Renal pelvis (tissue), 4 donors: ENCODE data around the gene CCDC28B. TPM values are rescaled to one million over a fixed set of nuclear protein-coding genes. Genes with fewer than 3 reads are reported as not detected.
A peak's percentile ranks its signal among the peaks of the same experiment; 100 is the strongest.

ENCODE experiments used
- DNase-seq: peaks from one replicate; pipeline ENCODE4 v3.0.0-alpha.2; 2013
- polyA plus RNA-seq, 3 donors: library from polyadenylated mRNA; unstranded; fragments of 120-200 nt; gene quantifications; one replicate each; pipeline ENCODE4 v1.2.1, GENCODE V29; 2013; ENCODE audit not compliant: insufficient read length in 3 of 3

The CCDC28B gene
- polyA plus RNA-seq, 3 donors = 26.7 to 29.5 (median 27.1) TPM

- peak; percentile 49 for DNase-seq
These were observed 49.6 kb downstream of the CCDC28B start for GRCh38 chr1:32249831-32250525.

- no peak for DNase-seq
These were observed 50.7 kb downstream of the CCDC28B start, which contains the start of gene LCK for GRCh38 chr1:32250893-32251716. LCK (plus strand) TSS chr1:32251265; CDS start chr1:32274330, 23,065 bp downstream.

Other genes with a start within 250 kb of the CCDC28B start
- 100 to 1,000 TPM; 218 to 249 (median 237) TPM for gene KHDRBS1, start 186.7 kb upstream of the CCDC28B start, polyA plus RNA-seq
- 10 to 100 TPM; 20.4 to 24.0 (median 22.5) TPM for gene TMEM39B, start 127.7 kb upstream of the CCDC28B start, polyA plus RNA-seq
- gene KPNA6, start 92.5 kb upstream of the CCDC28B start, polyA plus RNA-seq = 10 to 100 TPM; 26.4 to 38.7 (median 38.0) TPM
- gene TXLNA, start 20.9 kb upstream of the CCDC28B start, polyA plus RNA-seq = 10 to 100 TPM; 48.9 to 51.0 (median 49.2) TPM
- gene IQCC, start 5.1 kb downstream of the CCDC28B start, polyA plus RNA-seq = 10 to 100 TPM in 1 of 3 donors, 1 to 10 TPM in 2; 6.6 to 11.4 (median 9.3) TPM
- gene DCDC2B, start 8.5 kb downstream of the CCDC28B start, polyA plus RNA-seq = 1 to 10 TPM in 2 of 3 donors, under 1 TPM in 1; 0.60 to 2.2 (median 2.1) TPM
- gene TMEM234, start 21.8 kb downstream of the CCDC28B start, polyA plus RNA-seq = 10 to 100 TPM; 24.6 to 31.9 (median 28.2) TPM
- gene EIF3I, start 21.8 kb downstream of the CCDC28B start, polyA plus RNA-seq = 100 to 1,000 TPM; 146 to 171 (median 152) TPM
- gene FAM167B, start 46.6 kb downstream of the CCDC28B start, polyA plus RNA-seq = 10 to 100 TPM in 2 of 3 donors, 1 to 10 TPM in 1; 8.5 to 10.5 (median 10.3) TPM
- gene LCK, start 50.7 kb downstream of the CCDC28B start, polyA plus RNA-seq = 1 to 10 TPM; 4.2 to 6.5 (median 5.0) TPM
- 100 to 1,000 TPM; 179 to 241 (median 186) TPM for gene HDAC1, start 91.5 kb downstream of the CCDC28B start, polyA plus RNA-seq
- gene MARCKSL1, start 135.6 kb downstream of the CCDC28B start, polyA plus RNA-seq = 100 to 1,000 TPM; 384 to 512 (median 486) TPM
- 10 to 100 TPM in 2 of 3 donors, 1 to 10 TPM in 1; 5.5 to 13.2 (median 11.4) TPM for gene FAM229A, start 161.9 kb downstream of the CCDC28B start, polyA plus RNA-seq
- 1 to 10 TPM; 2.1 to 9.6 (median 8.7) TPM for gene TSSK3, start 161.9 kb downstream of the CCDC28B start, polyA plus RNA-seq
- gene BSDC1, start 193.8 kb downstream of the CCDC28B start, polyA plus RNA-seq = 10 to 100 TPM; 60.2 to 70.6 (median 67.1) TPM